ENCODE results near the gene ARHGAP15. TPM values are rescaled to one million over a fixed set of nuclear protein-coding genes. Genes with fewer than 3 reads are reported as not detected.

The ARHGAP15 gene
- total RNA-seq, 1 donor from 2014 or later = not detected

DNA sequence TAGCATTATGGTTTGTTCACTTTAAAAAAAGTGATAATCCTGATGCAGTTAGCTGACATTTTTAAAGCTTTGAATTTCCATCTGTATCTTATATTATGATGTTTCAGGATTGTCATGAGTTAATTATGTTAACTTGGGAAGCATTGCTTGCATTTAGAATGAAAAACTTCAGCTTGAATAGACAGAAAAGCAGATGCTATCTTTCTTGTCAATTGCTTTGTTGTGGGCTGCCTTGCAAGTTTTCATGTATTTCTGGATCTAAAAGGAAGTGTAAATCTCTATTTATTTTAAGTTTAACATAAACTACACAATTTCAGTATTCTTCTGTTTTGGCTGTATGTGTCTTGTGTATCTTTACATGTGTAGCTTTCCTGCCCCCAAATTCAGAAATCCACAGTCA, 479.5 kb downstream of the ARHGAP15 start:
- Histone ChIP-seq H3K4me2 (ENCODE audit: low read length) (no peak overlapping the region), H3K4me3 (ENCODE audit: insufficient read depth, low read depth, low read length) (no peak overlapping the region), H3K4me1 (ENCODE audit: insufficient read depth, low read length) (no peaks in the 10 kb centered on the region), H2AFZ (ENCODE audit: low read depth, low read length) (no peak overlapping the region), H3K9ac (ENCODE audit: low read length) (no peak overlapping the region), H4K20me1 (ENCODE audit: insufficient read depth, low read length) (no peaks in the 10 kb centered on the region), H3K36me3 (ENCODE audit: insufficient read depth, low read length) (no peaks in the 10 kb centered on the region), H3K27me3 (ENCODE audit: insufficient read depth, low read length) (no peaks in the 10 kb centered on the region), H3K9me3 (ENCODE audit: insufficient read depth, low read depth, low read length) (no peaks in the 10 kb centered on the region), H3K27ac (ENCODE audit: low read depth, low read length) (no peak overlapping the region), H3K79me2 (ENCODE audit: insufficient read depth, low read length) (no peaks in the 10 kb centered on the region)
- FAIRE-seq = no peak
- no peak for DNase-seq (ENCODE audit: low read depth)
- Mint-ChIP-seq H3K27ac (ENCODE audit: unreplicated experiment) (no peak overlapping the region), H3K4me1 (ENCODE audit: low read depth, unreplicated experiment) (peaks cover 12% of the 10 kb centered on the region), H3K4me3 (ENCODE audit: unreplicated experiment) (no peak overlapping the region), H3K36me3 (ENCODE audit: low read depth, unreplicated experiment) (no peaks in the 10 kb centered on the region), H3K27me3 (ENCODE audit: low read depth, unreplicated experiment) (no peaks in the 10 kb centered on the region), H3K9me3 (ENCODE audit: unreplicated experiment) (no peaks in the 10 kb centered on the region)
- TF ChIP-seq EZH2 (IDR thresholded peaks at IDR 0.05; ENCODE audit: insufficient read depth, low read length) = no peak
- TF ChIP-seq, protein P1, sequence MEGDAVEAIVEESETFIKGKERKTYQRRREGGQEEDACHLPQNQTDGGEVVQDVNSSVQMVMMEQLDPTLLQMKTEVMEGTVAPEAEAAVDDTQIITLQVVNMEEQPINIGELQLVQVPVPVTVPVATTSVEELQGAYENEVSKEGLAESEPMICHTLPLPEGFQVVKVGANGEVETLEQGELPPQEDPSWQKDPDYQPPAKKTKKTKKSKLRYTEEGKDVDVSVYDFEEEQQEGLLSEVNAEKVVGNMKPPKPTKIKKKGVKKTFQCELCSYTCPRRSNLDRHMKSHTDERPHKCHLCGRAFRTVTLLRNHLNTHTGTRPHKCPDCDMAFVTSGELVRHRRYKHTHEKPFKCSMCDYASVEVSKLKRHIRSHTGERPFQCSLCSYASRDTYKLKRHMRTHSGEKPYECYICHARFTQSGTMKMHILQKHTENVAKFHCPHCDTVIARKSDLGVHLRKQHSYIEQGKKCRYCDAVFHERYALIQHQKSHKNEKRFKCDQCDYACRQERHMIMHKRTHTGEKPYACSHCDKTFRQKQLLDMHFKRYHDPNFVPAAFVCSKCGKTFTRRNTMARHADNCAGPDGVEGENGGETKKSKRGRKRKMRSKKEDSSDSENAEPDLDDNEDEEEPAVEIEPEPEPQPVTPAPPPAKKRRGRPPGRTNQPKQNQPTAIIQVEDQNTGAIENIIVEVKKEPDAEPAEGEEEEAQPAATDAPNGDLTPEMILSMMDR (IDR thresholded peaks at IDR 0.05; ENCODE audit: insufficient read depth, low read depth, low read length) = no peak

DNA sequence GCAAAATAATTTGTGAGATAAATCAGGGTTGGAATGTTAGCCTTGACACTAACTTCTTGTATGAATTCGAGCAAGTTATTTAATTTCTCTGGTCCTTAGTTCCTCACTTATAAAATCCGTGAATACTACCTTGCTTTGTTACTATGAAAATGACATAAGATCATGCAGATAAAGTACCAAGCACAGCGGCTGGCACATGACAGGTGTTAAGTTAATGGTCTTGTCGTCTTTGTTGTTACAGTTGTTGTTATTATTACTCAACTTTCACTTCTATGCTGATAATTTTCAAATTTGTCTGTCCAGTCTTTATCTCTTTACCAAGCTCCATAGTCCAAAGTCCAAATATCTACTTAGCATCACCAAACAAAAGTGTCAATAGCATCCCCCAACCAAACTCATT, 482.1 kb downstream of the ARHGAP15 start:
- DNase-seq (ENCODE audit: low read depth) (no peak), FAIRE-seq (no peak)
- Mint-ChIP-seq H3K9me3 (ENCODE audit: unreplicated experiment) (no peaks in the 10 kb centered on the region), H3K27me3 (ENCODE audit: low read depth, unreplicated experiment) (no peaks in the 10 kb centered on the region), H3K27ac (ENCODE audit: unreplicated experiment) (no peak overlapping the region), H3K4me3 (ENCODE audit: unreplicated experiment) (no peak overlapping the region), H3K4me1 (ENCODE audit: low read depth, unreplicated experiment) (peaks cover 12% of the 10 kb centered on the region), H3K36me3 (ENCODE audit: low read depth, unreplicated experiment) (no peaks in the 10 kb centered on the region)
- H3K27me3 ChIP-seq (ENCODE audit: insufficient read depth, low read length) = no peaks in the 10 kb centered on the region
- no peaks in the 10 kb centered on the region for H3K36me3 ChIP-seq (ENCODE audit: insufficient read depth, low read length)
- H3K4me1 ChIP-seq (ENCODE audit: insufficient read depth, low read length) = no peaks in the 10 kb centered on the region
- H2AFZ ChIP-seq (ENCODE audit: low read depth, low read length) = no peak overlapping the region
- no peak overlapping the region for H3K4me2 ChIP-seq (ENCODE audit: low read length)
- H4K20me1 ChIP-seq (ENCODE audit: insufficient read depth, low read length) = no peaks in the 10 kb centered on the region
- no peak overlapping the region for H3K27ac ChIP-seq (ENCODE audit: low read depth, low read length)
- no peaks in the 10 kb centered on the region for H3K9me3 ChIP-seq (ENCODE audit: insufficient read depth, low read depth, low read length)
- H3K9ac ChIP-seq (ENCODE audit: low read length) = no peak overlapping the region
- H3K4me3 ChIP-seq (ENCODE audit: insufficient read depth, low read depth, low read length) = no peak overlapping the region
- TF ChIP-seq EZH2 (IDR thresholded peaks at IDR 0.05; ENCODE audit: insufficient read depth, low read length) = no peak
- TF ChIP-seq, protein P1 (IDR thresholded peaks at IDR 0.05; ENCODE audit: insufficient read depth, low read depth, low read length) = no peak
- H3K79me2 ChIP-seq (ENCODE audit: insufficient read depth, low read length) = no peaks in the 10 kb centered on the region

DNA sequence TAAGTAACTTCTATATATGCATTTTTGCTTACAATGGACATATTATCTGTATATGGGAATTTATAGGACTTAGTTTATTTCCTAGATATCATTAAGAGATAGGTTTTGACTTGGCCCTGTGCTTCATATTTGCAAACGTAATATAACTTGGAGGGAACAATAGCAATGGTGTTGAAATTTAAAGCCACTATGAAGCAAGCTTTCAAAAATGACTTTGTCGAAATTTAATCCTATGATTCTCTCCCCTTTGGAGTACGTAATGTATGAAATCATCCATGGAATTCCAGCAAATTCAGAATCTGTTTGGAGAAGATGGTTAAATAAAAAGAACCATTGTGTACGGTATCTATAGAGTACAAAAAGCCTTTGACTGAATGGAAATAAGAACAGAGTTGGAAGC, 486.3 kb downstream of the ARHGAP15 start:
- Mint-ChIP-seq H3K4me1 (ENCODE audit: low read depth, unreplicated experiment) (no peaks in the 10 kb centered on the region), H3K36me3 (ENCODE audit: low read depth, unreplicated experiment) (no peaks in the 10 kb centered on the region), H3K9me3 (ENCODE audit: unreplicated experiment) (no peaks in the 10 kb centered on the region), H3K4me3 (ENCODE audit: unreplicated experiment) (no peak overlapping the region), H3K27ac (ENCODE audit: unreplicated experiment) (no peak overlapping the region), H3K27me3 (ENCODE audit: low read depth, unreplicated experiment) (no peaks in the 10 kb centered on the region)
- Histone ChIP-seq H4K20me1 (ENCODE audit: insufficient read depth, low read length) (no peaks in the 10 kb centered on the region), H2AFZ (ENCODE audit: low read depth, low read length) (no peak overlapping the region), H3K9me3 (ENCODE audit: insufficient read depth, low read depth, low read length) (no peaks in the 10 kb centered on the region), H3K9ac (ENCODE audit: low read length) (no peak overlapping the region), H3K4me1 (ENCODE audit: insufficient read depth, low read length) (no peaks in the 10 kb centered on the region), H3K27me3 (ENCODE audit: insufficient read depth, low read length) (no peaks in the 10 kb centered on the region), H3K79me2 (ENCODE audit: insufficient read depth, low read length) (no peaks in the 10 kb centered on the region), H3K27ac (ENCODE audit: low read depth, low read length) (no peak overlapping the region), H3K4me2 (ENCODE audit: low read length) (no peak overlapping the region), H3K4me3 (ENCODE audit: insufficient read depth, low read depth, low read length) (no peak overlapping the region), H3K36me3 (ENCODE audit: insufficient read depth, low read length) (no peaks in the 10 kb centered on the region)
- FAIRE-seq (no peak), DNase-seq (ENCODE audit: low read depth) (no peak)
- TF ChIP-seq, protein P1 (IDR thresholded peaks at IDR 0.05; ENCODE audit: insufficient read depth, low read depth, low read length) = no peak
- TF ChIP-seq EZH2 (IDR thresholded peaks at IDR 0.05; ENCODE audit: insufficient read depth, low read length) = no peak
